ENCODE measurements around the gene ROS1.

ROS1 gene

DNA sequence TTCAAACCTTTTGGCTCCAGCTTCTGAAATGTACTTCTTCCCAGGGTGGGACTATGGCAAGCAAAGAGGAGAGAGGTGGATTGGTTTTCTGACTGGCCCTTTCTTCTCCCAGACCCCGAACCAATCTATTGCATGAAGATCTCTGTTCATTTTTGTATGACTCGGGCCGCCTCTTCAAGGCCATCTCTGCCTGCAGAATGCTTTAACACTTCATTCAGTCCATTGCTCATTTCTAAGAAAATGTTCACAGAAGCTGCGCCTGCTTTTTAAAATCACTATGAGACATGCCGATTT lies 158.7 kb downstream of the ROS1 start:
- no peak overlapping the region for H3K4me3 ChIP-seq (ENCODE audit: low read depth, low read length)
- TF ChIP-seq, protein P1, sequence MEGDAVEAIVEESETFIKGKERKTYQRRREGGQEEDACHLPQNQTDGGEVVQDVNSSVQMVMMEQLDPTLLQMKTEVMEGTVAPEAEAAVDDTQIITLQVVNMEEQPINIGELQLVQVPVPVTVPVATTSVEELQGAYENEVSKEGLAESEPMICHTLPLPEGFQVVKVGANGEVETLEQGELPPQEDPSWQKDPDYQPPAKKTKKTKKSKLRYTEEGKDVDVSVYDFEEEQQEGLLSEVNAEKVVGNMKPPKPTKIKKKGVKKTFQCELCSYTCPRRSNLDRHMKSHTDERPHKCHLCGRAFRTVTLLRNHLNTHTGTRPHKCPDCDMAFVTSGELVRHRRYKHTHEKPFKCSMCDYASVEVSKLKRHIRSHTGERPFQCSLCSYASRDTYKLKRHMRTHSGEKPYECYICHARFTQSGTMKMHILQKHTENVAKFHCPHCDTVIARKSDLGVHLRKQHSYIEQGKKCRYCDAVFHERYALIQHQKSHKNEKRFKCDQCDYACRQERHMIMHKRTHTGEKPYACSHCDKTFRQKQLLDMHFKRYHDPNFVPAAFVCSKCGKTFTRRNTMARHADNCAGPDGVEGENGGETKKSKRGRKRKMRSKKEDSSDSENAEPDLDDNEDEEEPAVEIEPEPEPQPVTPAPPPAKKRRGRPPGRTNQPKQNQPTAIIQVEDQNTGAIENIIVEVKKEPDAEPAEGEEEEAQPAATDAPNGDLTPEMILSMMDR (IDR thresholded peaks at IDR 0.05; ENCODE audit: low read depth, low read length) = no peak
- DNase-seq (ENCODE audit: low read depth) = no peak

DNA sequence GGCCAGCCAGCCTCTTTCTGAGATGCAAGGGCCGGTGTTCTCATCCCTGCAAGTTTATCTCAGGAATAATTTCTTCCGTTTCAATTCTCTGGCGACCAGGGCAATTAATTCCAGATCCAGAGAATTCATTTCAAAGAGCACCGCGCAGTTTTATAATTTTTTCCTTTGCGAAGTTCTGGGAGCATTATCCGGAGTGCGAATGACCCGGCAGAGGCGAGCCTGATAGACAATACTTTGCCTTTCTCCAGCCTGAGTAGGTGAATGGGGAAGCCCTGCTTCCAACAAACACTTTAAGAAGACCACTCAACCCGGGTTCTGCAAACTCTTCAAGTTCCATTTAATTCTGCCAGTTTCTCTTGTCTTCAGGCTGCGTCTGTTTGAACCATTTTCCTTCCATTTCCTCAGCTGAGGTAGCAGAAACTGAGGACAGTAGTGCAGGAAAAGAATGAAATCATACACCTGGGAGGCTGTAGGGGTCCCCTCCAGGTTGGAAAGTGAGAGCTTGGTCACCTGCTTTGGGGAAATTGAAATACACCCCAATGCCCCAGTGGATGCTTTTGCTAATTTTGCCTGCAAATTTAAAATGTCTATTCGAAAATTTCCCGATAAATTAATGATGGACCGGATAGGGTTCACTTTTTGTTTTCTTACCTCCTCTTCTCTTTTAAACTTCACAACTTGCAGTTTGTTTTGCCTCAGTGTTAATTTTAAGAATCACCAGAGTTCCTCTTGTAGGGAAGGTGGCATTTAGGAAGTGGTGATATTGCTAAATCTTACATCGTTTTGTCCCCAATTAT lies 159.3 kb downstream of the ROS1 start:
- TF ChIP-seq MYC (IDR thresholded peaks at IDR 0.05; ENCODE audit: low read depth, low read length) = no peak
- TF ChIP-seq, protein P2, sequence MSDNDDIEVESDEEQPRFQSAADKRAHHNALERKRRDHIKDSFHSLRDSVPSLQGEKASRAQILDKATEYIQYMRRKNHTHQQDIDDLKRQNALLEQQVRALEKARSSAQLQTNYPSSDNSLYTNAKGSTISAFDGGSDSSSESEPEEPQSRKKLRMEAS (IDR thresholded peaks at IDR 0.05; ENCODE audit: low read depth, low read length) = no peak
- TF ChIP-seq, protein P1 (IDR thresholded peaks at IDR 0.05; ENCODE audit: low read depth, low read length) = no peak
- TF ChIP-seq POLR2A (IDR thresholded peaks at IDR 0.05; ENCODE audit: extremely low read depth, insufficient read length) = no peak
- H3K4me3 ChIP-seq (ENCODE audit: low read depth, low read length) = no peak overlapping the region
- DNase-seq (ENCODE audit: low read depth) = no peak

DNA sequence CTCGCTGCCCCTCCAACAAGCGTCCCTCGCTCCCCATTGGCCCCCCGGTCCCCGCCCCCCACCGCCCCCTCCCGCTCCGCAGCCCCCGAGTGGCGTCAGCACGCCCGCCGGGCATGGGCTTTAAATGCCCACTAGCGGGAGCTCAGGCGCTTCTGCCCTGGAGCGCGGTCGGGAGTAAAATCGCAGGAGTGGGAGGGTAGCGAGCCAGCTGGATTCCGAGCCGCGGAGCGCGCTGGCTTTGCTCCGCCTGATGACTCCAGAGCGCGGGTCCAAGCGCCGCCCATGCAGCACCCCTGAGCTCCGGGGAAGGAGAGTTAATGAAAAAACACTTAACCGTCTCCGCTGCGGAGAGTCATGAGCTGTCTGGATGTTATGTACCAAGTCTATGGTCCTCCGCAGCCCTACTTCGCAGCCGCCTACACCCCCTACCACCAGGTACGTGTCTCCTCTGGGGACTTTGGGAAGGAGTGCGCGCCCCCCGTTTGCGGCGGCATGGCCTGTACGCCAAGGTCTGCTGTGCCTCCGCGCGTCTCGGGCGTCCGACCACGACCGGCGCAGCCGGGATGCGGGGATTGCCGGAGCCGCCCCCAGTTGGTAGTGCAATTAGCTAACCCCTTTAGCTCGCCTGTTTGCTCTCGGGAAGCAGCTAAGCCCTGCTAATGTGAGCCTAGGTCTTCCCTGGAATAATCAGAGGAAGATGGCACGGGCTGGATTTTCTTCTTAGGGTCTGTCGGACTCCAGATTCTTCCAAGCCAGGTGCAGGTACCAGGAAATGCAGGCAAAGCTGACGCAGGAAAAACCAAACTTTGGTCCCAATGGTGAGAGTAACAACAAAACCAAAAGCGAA lies 160.1 kb downstream of the ROS1 start, which contains the start of gene VGLL2:
VGLL2 (plus strand) TSS at position 149 of the 847 bp plus-strand sequence; CDS start at position 355, 206 bp downstream.
- TF ChIP-seq, protein P1 (IDR thresholded peaks at IDR 0.05; ENCODE audit: low read depth, low read length) = no peak
- TF ChIP-seq POLR2A (IDR thresholded peaks at IDR 0.05; ENCODE audit: extremely low read depth, insufficient read length) = no peak
- DNase-seq (ENCODE audit: low read depth) = no peak
- H3K4me3 ChIP-seq (ENCODE audit: low read depth, low read length) = no peak within 1 kb of the TSS

DNA sequence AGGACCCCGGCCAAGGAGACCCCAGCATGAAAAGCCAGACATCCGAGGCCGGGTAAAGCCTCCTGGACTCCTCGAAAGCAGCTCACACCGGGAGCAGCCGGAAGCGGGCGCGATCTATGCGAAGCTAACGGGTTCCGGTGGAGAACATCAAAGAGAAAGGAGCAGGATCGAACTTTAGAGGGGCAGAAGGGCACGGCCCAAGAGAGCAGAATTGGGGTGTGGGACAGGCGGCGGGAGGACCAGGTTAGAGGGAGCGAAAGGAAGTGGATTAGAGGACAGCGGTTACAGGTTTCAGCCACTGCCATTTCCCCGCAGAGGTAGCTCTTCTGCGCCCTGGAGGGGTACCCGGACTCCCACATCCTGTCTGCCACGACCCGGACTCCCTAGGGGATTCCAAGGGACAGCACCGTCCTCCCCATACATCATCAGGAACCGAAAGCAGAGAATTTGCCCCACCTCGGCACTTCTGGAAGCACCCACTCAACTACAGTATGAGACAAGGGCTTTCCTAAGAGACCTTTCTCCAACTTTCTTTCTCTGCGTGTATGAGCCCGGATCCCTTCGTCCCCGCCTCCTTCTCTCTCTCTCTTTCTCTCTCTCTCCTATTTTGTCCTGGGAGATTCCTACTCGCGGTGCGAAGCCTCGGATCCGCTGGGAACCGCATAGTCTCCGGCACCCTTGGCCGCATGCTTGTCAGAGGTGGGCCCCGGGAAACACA lies 160.9 kb downstream of the ROS1 start:
- DNase-seq (ENCODE audit: low read depth) = no peak
- TF ChIP-seq, protein P1 (IDR thresholded peaks at IDR 0.05; ENCODE audit: low read depth, low read length) = no peak
- TF ChIP-seq POLR2A (IDR thresholded peaks at IDR 0.05; ENCODE audit: extremely low read depth, insufficient read length) = no peak
- TF ChIP-seq, protein P2 (IDR thresholded peaks at IDR 0.05; ENCODE audit: low read depth, low read length) = no peak
- no peak for TF ChIP-seq MYC (IDR thresholded peaks at IDR 0.05; ENCODE audit: low read depth, low read length)
- no peak overlapping the region for H3K4me3 ChIP-seq (ENCODE audit: low read depth, low read length)

DNA sequence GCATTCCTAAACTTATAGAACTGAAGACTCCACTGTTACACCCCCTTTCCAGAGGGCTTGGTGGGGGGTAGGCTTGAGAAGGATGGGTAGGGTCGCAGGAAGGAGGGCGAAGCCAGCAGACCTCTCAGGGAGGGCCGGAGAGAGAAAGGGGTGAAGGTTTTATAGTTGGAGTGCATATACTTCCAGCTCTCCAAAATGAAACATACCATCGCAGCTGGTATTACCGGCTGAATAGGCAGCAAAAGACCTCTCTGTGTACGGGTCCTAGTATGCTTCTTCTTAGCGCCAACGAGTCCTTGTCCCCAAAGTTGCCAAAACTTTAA lies 161.4 kb downstream of the ROS1 start:
- H3K4me3 ChIP-seq (ENCODE audit: low read depth, low read length) = no peak overlapping the region
- TF ChIP-seq, protein P1 (IDR thresholded peaks at IDR 0.05; ENCODE audit: low read depth, low read length) = no peak
- TF ChIP-seq POLR2A (IDR thresholded peaks at IDR 0.05; ENCODE audit: extremely low read depth, insufficient read length) (no peak), MYC (IDR thresholded peaks at IDR 0.05; ENCODE audit: low read depth, low read length) (no peak)
- DNase-seq (ENCODE audit: low read depth) = no peak

Measured in NB4 (cell line).